GM04504 (cell line): ENCODE measurements around the gene MPPED2.

ENCODE experiments used
- DNase-seq: peaks from one replicate; pipeline ENCODE4 v3.0.0-alpha.2; 2012; ENCODE audit warnings: low read depth

The MPPED2 gene

GRCh38 chr11:30586251-30587144 is at the start of gene MPPED2:
MPPED2 (minus strand) TSS chr11:30586353; CDS start chr11:30580373, 5,980 bp downstream.
- DNase-seq: no peak

- no peak for DNase-seq
Observed at GRCh38 chr11:30635401-30635989, 49.3 kb upstream of the MPPED2 start.

GRCh38 chr11:30631148-30631547 is 45.0 kb upstream of the MPPED2 start:
- no peak for DNase-seq

- no peak for DNase-seq
Observed at GRCh38 chr11:30619767-30620166, 33.6 kb upstream of the MPPED2 start.

GRCh38 chr11:30617762-30618161 is 31.6 kb upstream of the MPPED2 start:
- DNase-seq: no peak

- no peak for DNase-seq
Observed at GRCh38 chr11:30610628-30611027, 24.5 kb upstream of the MPPED2 start.

GRCh38 chr11:30608534-30608933 is 22.4 kb upstream of the MPPED2 start:
- no peak for DNase-seq

- DNase-seq: no peak
Observed at GRCh38 chr11:30605036-30605605, 19.0 kb upstream of the MPPED2 start.

GRCh38 chr11:30603357-30603756 is 17.2 kb upstream of the MPPED2 start:
- no peak for DNase-seq

- no peak for DNase-seq
Observed at GRCh38 chr11:30596832-30597231, 10.7 kb upstream of the MPPED2 start.

- no peak for DNase-seq
Observed at GRCh38 chr11:30595934-30596333, 9.8 kb upstream of the MPPED2 start.

GRCh38 chr11:30594646-30595411 is 8.7 kb upstream of the MPPED2 start:
- DNase-seq: no peak

GRCh38 chr11:30587269-30587812 is 1.2 kb upstream of the MPPED2 start:
- DNase-seq: no peak

GRCh38 chr11:30585892-30586250 is 282 bp downstream of the MPPED2 start:
- no peak for DNase-seq

- DNase-seq: no peak
Observed at GRCh38 chr11:30585125-30585891, 845 bp downstream of the MPPED2 start.

GRCh38 chr11:30583476-30584280 is 2.5 kb downstream of the MPPED2 start:
- DNase-seq: no peak

GRCh38 chr11:30582726-30583125 is 3.4 kb downstream of the MPPED2 start:
- no peak for DNase-seq

- DNase-seq: no peak
Observed at GRCh38 chr11:30581675-30582074, 4.5 kb downstream of the MPPED2 start.

- DNase-seq: no peak
Observed at GRCh38 chr11:30580573-30580972, 5.6 kb downstream of the MPPED2 start.

GRCh38 chr11:30579415-30580175 is 6.6 kb downstream of the MPPED2 start:
- DNase-seq: no peak
